AG04450 (cell line): Measurements from ENCODE around the gene NUMB. TPM values are rescaled to one million over a fixed set of nuclear protein-coding genes. Genes with fewer than 3 reads are reported as not detected.

Experiments used
- CTCF ChIA-PET: fragments of 300-600, 350-600 bp; formaldehyde crosslinking; extraction: SDS; loops from one replicate; lab custom pipeline; 2022; ENCODE audit warnings: antibody characterized with exemption, inconsistent platforms; lab: Charles Lee
- POLR2A ChIA-PET: fragments of 350-600 bp; formaldehyde crosslinking; extraction: SDS; loops from one replicate; lab custom pipeline; 2021; ENCODE audit warnings: antibody characterized with exemption, inconsistent platforms; lab: Yijun Ruan, JAX
- DNase-seq: peaks from one replicate; pipeline ENCODE4 v3.0.0-alpha.2; 2011; ENCODE audit warnings: low read depth, low spot score
- H3K27ac ChIP-seq: one replicate; pipeline ENCODE4 v1.5.1; 2012; ENCODE audit warnings: low read depth, low read length, control low read depth
- H3K27me3 ChIP-seq: one replicate; pipeline ENCODE4 v1.6.0; 2012; ENCODE audit warnings: low read length; ENCODE audit not compliant: control insufficient read depth, insufficient read depth
- H3K4me3 ChIP-seq: 2 replicates; pipeline ENCODE4 v1.5.1; 2011; ENCODE audit warnings: mild to moderate bottlenecking, low read depth, low read length, control low read depth
- H3K9me3 ChIP-seq: 2 replicates; pipeline ENCODE4 v1.5.1; 2012; ENCODE audit warnings: low read length; ENCODE audit not compliant: control insufficient read depth, insufficient read depth
- CTCF ChIP-seq: IDR thresholded peaks from 2 replicates; pipeline ENCODE4 v1.5.1; 2011; ENCODE audit warnings: low read depth, low read length, control low read depth, inconsistent platforms
- polyA minus RNA-seq: library from RNA; depleted of rRNA, polyadenylated mRNA; stranded (reverse); fragments of >200 nt; gene quantifications from 2 replicates; pipeline ENCODE4 v1.2.3, GENCODE V29; 2011; rRNA and poly(A)+ RNA removed
- polyA plus RNA-seq: library from polyadenylated mRNA; depleted of rRNA; stranded (reverse); fragments of >200 nt; gene quantifications from 2 replicates; pipeline ENCODE4 v1.2.3, GENCODE V29; 2011; rRNA removed

Gene NUMB
- 130 and 152 TPM in 2 replicates for polyA plus RNA-seq
- polyA minus RNA-seq = 153 and 216 TPM in 2 replicates

DNA sequence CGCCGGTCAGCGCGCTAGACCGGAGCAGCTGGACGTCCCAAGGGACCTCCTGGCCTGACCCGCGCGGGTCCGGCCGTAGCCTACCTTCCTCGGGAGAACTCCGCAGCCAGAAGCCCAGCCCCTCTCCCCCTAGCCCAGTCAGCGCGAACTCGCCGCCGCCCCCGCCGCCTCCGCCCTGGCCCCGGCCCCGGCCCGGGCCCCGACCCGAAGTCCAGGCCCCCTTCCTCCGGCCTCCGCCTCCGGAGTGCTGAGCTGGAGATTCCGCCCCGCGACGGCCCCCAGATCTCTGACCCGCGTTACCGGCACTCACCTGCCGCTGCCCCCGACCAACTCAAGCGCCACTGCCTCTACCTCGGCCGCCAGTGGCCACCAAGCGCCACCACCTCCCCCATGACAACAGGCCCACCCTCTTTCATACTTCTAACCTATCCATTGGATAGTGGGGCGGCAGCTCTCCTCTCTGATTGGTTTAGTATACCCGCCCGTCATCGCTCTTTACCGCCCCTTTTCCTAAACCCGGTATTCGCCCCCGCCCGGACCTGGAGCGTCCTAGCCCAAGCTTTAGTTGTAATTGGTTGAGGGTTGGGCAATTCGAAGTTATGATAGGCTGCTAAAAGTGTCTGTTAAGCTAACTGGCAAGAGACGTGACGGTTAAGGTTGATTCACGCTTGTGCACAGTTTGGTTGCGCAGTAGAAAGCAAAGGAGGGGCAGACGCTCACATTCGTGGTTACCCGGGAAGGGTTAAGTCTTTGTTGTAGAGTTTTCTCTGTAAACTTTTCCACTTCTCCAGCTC is at the start of gene NUMB:
NUMB (minus strand) TSS at position 364 of the 794 bp plus-strand sequence. CDS start 102,795 bp downstream, outside the sequence.
- H3K9me3 ChIP-seq = no peaks in the 10 kb centered on the region; the same call in 1 of the 2 replicates
- TF ChIP-seq CTCF = no peak
- POLR2A ChIA-PET = interaction anchor here (0.6 to 1.2 kb wide), 5 partner anchors 10 to 245 kb away, joined by 3 to 11 read pairs (median 3); no protein-coding TSS in a partner anchor
- peak within 1 kb of the TSS; percentile 90 for H3K4me3 ChIP-seq
- peak; percentile 100 for DNase-seq
- H3K27me3 ChIP-seq = no peaks in the 10 kb centered on the region
- peak within 1 kb of the TSS; percentile 67 for H3K27ac ChIP-seq
- CTCF ChIA-PET = interaction anchor here (0.6 to 1.2 kb wide), 5 partner anchors 9 to 285 kb away, joined by 3 to 13 read pairs (median 4); no protein-coding TSS in a partner anchor

GRCh38 chr14:73503648-73504047 is 45.3 kb upstream of the NUMB start:
- no peaks in the 10 kb centered on the region for H3K9me3 ChIP-seq
- no peak overlapping the region for H3K27ac ChIP-seq
- TF ChIP-seq CTCF = no peak
- ChIA-PET POLR2A (interaction anchor here (0.6 to 0.8 kb wide), 2 partner anchors 67 to 141 kb away, joined by 3 to 4 read pairs; no protein-coding TSS in a partner anchor), CTCF (interaction anchor here (3.2 kb wide), 1 partner anchor 130 kb away, joined by 13 read pairs; no protein-coding TSS in a partner anchor)
- DNase-seq = peak; percentile 10
- H3K4me3 ChIP-seq = no peak overlapping the region
- H3K27me3 ChIP-seq = no peaks in the 10 kb centered on the region

- CTCF ChIA-PET = interaction anchor here (1.1 kb wide), 1 partner anchor 207 kb away, joined by 3 read pairs; no protein-coding TSS in a partner anchor
- POLR2A ChIA-PET = no interaction called here
- no peaks in the 10 kb centered on the region for H3K9me3 ChIP-seq
These were observed 43.8 kb upstream of the NUMB start for GRCh38 chr14:73502017-73502619.

GRCh38 chr14:73500360-73500759 is 42.0 kb upstream of the NUMB start:
- Histone ChIP-seq H3K27me3 (no peaks in the 10 kb centered on the region), H3K27ac (no peak overlapping the region), H3K4me3 (no peak overlapping the region), H3K9me3 (no peaks in the 10 kb centered on the region)
- no peak for TF ChIP-seq CTCF
- CTCF ChIA-PET = interaction anchor here (0.6 to 2.3 kb wide), 4 partner anchors 9 to 327 kb away, joined by 5 to 22 read pairs (median 8); no protein-coding TSS in a partner anchor
- DNase-seq = no peak
- POLR2A ChIA-PET = no interaction called here

More at GRCh38 chr14:73502017-73502619, 43.8 kb upstream of the NUMB start:
- DNase-seq = no peak
- Histone ChIP-seq H3K27ac (no peak overlapping the region), H3K27me3 (no peaks in the 10 kb centered on the region), H3K4me3 (no peak overlapping the region)
- no peak for TF ChIP-seq CTCF
